ENCODE measurements around the gene CNTNAP1. TPM values are rescaled to one million over a fixed set of nuclear protein-coding genes. Genes with fewer than 3 reads are reported as not detected.

The CNTNAP1 gene
- total RNA-seq, 6 experiments from 2014 or later: 26.0 to 43.7 (median 37.7) TPM

- H3K27ac Mint-ChIP-seq: no peak overlapping the region
- H3K9me3 Mint-ChIP-seq: no peaks in the 10 kb centered on the region
- peaks cover 3% of the 10 kb centered on the region for H3K27me3 Mint-ChIP-seq (ENCODE audit: insufficient read depth)
- peaks cover 22% of the 10 kb centered on the region for H3K36me3 Mint-ChIP-seq (ENCODE audit: low read depth)
- peaks cover 15% of the 10 kb centered on the region for H3K4me1 Mint-ChIP-seq (ENCODE audit: low read depth)
- no peak overlapping the region for H3K4me3 Mint-ChIP-seq
- DNase-seq: no peak
- TF ChIP-seq CTCF (IDR thresholded peaks at IDR 0.05): no peak
Measured at GRCh38 chr17:42686520-42687128, 4.3 kb downstream of the CNTNAP1 start.

- H3K27ac Mint-ChIP-seq: no peak overlapping the region
- peaks cover 22% of the 10 kb centered on the region for H3K36me3 Mint-ChIP-seq (ENCODE audit: low read depth)
- no peak overlapping the region for H3K4me3 Mint-ChIP-seq
- no peak for DNase-seq
- peaks cover 7% of the 10 kb centered on the region for H3K4me1 Mint-ChIP-seq (ENCODE audit: low read depth)
- no peak for TF ChIP-seq CTCF (IDR thresholded peaks at IDR 0.05)
- no peaks in the 10 kb centered on the region; the same call in 1 of the 2 replicates for H3K27me3 Mint-ChIP-seq (ENCODE audit: insufficient read depth)
- no peaks in the 10 kb centered on the region for H3K9me3 Mint-ChIP-seq
Measured at GRCh38 chr17:42687707-42688320, 5.5 kb downstream of the CNTNAP1 start.

- no peak for TF ChIP-seq CTCF (IDR thresholded peaks at IDR 0.05)
- Mint-ChIP-seq H3K4me1 (ENCODE audit: low read depth) (no peaks in the 10 kb centered on the region), H3K27me3 (ENCODE audit: insufficient read depth) (no peaks in the 10 kb centered on the region; the same call in 1 of the 2 replicates), H3K4me3 (no peak overlapping the region), H3K27ac (no peak overlapping the region), H3K9me3 (no peaks in the 10 kb centered on the region), H3K36me3 (ENCODE audit: low read depth) (peaks cover 17% of the 10 kb centered on the region)
- no peak for DNase-seq
Measured at GRCh38 chr17:42690596-42690995, 8.3 kb downstream of the CNTNAP1 start.

GRCh38 chr17:42691021-42691545 is 8.8 kb downstream of the CNTNAP1 start:
- Mint-ChIP-seq H3K4me3 (no peak overlapping the region), H3K4me1 (ENCODE audit: low read depth) (no peaks in the 10 kb centered on the region), H3K27ac (no peak overlapping the region), H3K27me3 (ENCODE audit: insufficient read depth) (no peaks in the 10 kb centered on the region; the same call in 1 of the 2 replicates), H3K36me3 (ENCODE audit: low read depth) (peaks cover 18% of the 10 kb centered on the region), H3K9me3 (no peaks in the 10 kb centered on the region)
- no peak for DNase-seq
- no peak for TF ChIP-seq CTCF (IDR thresholded peaks at IDR 0.05)

- H3K27me3 Mint-ChIP-seq (ENCODE audit: insufficient read depth): no peaks in the 10 kb centered on the region; the same call in 1 of the 2 replicates
- peaks cover 11% of the 10 kb centered on the region for H3K36me3 Mint-ChIP-seq (ENCODE audit: low read depth)
- H3K27ac Mint-ChIP-seq: no peak overlapping the region
- no peak overlapping the region for H3K4me3 Mint-ChIP-seq
- DNase-seq: no peak
- no peak for TF ChIP-seq CTCF (IDR thresholded peaks at IDR 0.05)
- no peaks in the 10 kb centered on the region for H3K9me3 Mint-ChIP-seq
- H3K4me1 Mint-ChIP-seq (ENCODE audit: low read depth): no peaks in the 10 kb centered on the region
Measured at GRCh38 chr17:42692489-42692888, 10.2 kb downstream of the CNTNAP1 start.
